Activated naive CD8-positive, alpha-beta T cell treated with anti-CD3 and anti-CD28 coated beads, Interleukin-2, amount 50 U/mL, for 16 hours (primary cell): Measurements from ENCODE around the gene SAMMSON.

Experiments
- DNase-seq: peaks from one replicate; pipeline ENCODE4 v3.0.0-alpha.2; 2020; ENCODE audit warnings: low read depth, low spot score

The SAMMSON gene

GRCh38 chr3:70011582-70011981, 12.0 kb downstream of the SAMMSON start:
- no peak for DNase-seq

DNA sequence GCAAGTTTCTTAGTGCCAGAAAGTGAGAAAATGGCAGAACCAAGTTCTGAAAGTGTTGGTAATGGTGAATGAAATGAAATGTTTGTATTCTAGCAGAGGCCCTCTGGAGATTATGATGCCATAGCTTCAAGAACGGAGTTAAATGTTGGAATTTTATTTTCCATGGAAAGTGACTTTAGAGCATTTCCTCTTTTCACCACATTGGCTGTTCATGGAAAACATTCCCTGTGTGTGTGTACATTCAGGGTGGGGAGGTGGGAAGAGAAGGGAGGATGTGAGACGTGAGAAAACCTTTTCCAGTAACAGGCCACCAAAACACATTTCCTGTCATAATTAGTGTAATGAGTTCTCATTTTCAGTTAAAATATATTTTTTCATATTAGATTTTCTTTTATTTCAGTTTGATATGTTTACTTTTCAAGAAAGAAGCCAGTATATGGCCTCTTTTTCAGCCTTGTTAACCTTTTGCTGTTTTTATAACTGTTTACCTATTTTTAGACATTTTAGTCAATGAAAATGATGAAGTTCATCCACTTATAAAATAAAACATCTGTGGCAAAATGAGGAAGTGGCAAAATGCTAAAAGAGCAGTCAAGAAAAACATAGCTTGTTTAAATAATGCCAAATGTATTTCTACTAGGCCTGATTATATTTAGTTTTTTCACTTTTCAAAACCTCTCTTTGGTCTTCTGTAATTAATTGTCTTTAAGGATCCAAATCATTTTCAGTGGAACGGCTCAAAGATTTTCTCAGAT, 21.6 kb downstream of the SAMMSON start:
- no peak for DNase-seq

- no peak for DNase-seq
Observed at GRCh38 chr3:70028361-70028760, 28.8 kb downstream of the SAMMSON start.

GRCh38 chr3:70038693-70039092, 39.2 kb downstream of the SAMMSON start:
- no peak for DNase-seq

GRCh38 chr3:70040386-70040785, 40.9 kb downstream of the SAMMSON start:
- DNase-seq, result no peak

DNA sequence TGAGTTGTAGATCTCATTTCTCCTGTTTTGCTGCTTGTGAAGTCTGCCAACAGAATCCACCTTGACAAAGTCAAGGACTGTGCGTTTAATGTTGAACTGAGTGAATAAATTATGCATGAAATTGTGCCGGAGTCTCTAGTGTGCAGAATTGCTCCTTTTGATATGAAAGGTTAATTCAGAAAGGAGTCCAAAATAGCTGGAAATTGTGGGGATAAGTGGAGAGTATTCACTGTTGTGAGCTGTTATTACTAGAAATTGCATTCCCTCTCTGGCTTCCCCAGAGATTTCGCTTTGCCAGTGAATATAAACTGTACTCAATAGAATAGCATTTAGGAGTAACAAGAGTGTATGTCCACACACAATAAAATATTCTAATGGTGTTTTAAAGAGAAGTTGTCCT, 43.1 kb downstream of the SAMMSON start:
- DNase-seq, result no peak

GRCh38 chr3:70049761-70050160, 50.2 kb downstream of the SAMMSON start:
- DNase-seq, result no peak

- no peak for DNase-seq
Observed at GRCh38 chr3:70053293-70053692, 53.8 kb downstream of the SAMMSON start.

DNA sequence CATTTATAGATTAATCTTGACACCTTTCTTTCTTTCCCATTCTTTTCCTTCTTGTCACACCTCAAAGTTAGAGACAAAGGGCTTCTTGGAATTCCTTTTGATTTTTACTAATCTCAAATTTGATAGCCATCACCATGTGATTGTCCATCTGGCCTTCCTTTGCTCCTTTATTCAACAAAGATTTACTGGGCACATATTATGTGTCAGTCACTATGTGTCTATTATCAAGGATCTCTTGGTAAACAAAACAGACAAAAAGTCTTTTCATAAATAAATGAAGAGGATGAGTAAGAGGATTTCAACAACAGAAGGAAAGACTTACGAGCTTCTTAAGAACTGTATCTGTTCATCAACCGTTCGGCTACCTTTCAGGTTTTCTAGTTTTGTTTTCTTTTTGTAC, 56.5 kb downstream of the SAMMSON start:
- DNase-seq, result no peak

- DNase-seq, result no peak
Observed at GRCh38 chr3:70057426-70057825, 57.9 kb downstream of the SAMMSON start.

DNA sequence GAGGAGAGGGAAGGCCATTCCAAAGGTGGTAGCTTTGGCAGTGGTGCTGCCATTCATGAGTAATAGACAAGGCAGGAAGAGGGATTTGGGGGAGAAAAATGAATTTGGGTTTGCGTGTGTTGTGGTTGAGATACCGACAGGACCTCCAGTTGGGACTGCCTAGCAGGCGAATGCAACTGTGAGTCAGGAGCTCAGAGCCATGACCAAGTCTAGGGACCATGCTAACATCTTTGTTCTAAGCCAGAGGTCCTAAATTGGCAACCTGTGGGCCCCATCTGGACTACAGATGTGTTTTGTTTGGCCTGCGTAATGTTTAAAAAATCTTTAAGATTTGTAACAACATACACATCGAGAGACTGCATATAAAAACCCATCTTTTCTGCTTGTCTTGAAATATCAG, 61.6 kb downstream of the SAMMSON start:
- no peak for DNase-seq

- DNase-seq, result no peak
Observed at GRCh38 chr3:70064194-70064779, 64.8 kb downstream of the SAMMSON start.

DNA sequence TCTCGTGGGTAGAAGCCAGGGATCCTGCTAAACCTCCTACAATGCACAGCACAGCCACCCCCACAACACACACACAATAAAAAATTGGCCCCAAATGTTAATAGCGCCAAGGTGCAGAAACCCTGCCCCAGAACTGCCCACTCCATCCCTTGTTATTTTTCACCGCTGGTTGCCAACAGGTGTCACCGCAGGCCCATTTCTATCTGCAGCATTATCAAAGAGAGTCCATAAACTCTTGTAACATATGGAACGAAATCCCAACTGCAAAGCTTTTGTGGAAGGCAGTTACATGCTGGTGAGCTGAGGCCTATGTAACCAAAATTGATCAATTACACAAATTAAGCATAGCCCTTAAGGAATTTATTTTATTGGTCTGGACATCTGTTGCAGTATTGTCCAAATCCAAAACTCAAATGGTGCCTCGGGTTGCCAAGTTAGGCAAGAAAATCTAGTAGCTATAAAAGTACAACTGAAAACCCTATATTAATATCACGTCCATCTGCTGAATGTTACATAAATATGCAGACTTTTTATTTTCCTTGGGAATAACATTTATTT, 66.2 kb downstream of the SAMMSON start:
- DNase-seq, result no peak

- DNase-seq, result no peak
Observed at GRCh38 chr3:70067860-70068521, 68.5 kb downstream of the SAMMSON start.

DNA sequence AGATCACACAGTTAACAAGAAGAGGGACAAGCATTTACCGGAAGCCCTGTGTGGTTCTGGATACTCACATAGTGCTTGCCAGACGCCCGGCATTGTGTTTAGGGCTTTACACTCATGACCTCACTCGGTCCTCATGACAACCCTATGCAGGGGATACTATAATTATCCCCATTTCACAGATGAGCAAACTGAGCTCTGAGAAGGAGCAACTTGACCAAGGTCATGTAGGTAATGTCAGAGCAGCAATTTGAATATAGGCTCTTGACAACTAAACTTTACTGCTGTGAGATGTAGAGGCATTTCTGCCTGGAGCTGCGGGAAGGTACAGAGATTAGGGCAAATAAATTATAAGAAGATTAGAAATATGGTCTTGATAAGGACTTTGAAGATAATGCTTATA, 70.0 kb downstream of the SAMMSON start:
- no peak for DNase-seq

GRCh38 chr3:70071138-70071537, 71.6 kb downstream of the SAMMSON start:
- DNase-seq, result no peak

- no peak for DNase-seq
Observed at GRCh38 chr3:70072180-70072579, 72.6 kb downstream of the SAMMSON start.

DNA sequence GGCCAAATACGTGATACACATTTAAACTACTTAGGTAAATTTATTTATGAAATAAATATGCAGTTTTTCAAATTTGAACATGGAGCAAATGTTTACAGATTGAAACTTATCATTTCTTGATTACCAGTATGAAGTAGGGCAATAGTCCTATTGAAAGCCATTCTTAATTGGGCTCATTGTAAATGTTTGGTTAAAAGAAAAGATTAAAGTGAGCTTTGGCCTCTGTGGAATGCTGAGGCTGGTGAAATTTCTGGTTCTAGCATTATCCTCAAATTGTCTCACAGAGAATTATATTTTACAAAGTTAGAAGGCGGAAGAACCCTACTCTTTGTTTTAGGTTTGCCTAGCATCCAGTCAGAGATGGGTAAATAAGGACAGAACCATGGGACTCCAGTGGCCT, 73.2 kb downstream of the SAMMSON start:
- DNase-seq, result no peak

- no peak for DNase-seq
Observed at GRCh38 chr3:70075101-70075500, 75.6 kb downstream of the SAMMSON start.

DNA sequence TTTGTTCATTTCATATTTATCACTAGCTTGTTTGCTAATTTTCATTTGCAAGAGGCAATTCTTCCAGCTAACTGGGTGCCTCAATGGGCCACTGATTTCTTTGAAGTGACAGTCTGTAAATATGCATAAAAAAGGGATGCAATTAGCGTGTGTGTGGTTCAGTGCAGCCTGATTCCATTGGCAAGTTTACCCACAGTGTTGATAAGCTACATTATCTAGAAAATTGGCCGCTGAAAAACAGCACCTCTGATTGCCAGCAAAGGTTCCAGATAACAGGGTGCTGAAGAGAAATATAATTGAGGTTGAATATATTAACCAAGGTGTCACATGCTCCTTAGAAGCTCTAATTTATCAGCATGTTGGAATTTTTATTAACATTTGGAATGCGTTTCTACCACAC, 76.9 kb downstream of the SAMMSON start:
- no peak for DNase-seq

GRCh38 chr3:70078778-70079177, 79.2 kb downstream of the SAMMSON start:
- no peak for DNase-seq

- DNase-seq, result no peak
Observed at GRCh38 chr3:70085613-70086012, 86.1 kb downstream of the SAMMSON start.

DNA sequence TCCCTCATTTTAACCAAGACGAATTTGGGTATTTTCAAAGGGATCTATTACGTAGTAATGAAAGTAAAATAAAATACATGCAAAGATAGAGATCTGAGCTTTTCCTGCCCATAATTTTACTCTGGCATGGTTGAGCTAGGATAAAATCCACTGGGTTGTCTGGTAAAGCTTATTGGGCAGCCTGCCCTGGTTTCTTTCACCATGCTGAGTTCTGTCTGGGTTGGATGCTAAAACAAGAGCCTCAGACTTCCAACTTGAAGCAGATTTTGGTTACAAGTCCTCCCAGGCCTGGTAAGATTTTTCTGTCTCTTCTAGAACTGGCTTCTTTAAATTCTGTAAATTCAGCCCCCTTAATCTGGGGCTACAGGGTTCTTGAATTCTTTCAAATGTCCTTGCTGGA, 86.8 kb downstream of the SAMMSON start:
- DNase-seq, result no peak
